DND-41 (cell line): Measurements from ENCODE around the gene TUBA1B.

Experiments
- CTCF ChIP-seq: IDR thresholded peaks from 2 replicates; pipeline ENCODE4 v1.5.1; 2012; ENCODE audit warnings: borderline replicate concordance, low read length, moderate library complexity, mild to moderate bottlenecking; ENCODE audit not compliant: poor library complexity, severe bottlenecking; ENCODE audit errors: extremely low read depth
- EZH2 ChIP-seq: IDR thresholded peaks from 3 replicates; pipeline ENCODE4 v1.6.1; 2012; ENCODE audit warnings: borderline replicate concordance, low read depth, mild to moderate bottlenecking, moderate library complexity, low read length, inconsistent platforms; ENCODE audit not compliant: severe bottlenecking

GRCh38 chr12:49097381-49097780, 33.8 kb downstream of the TUBA1B start:
- TF ChIP-seq CTCF (no peak), EZH2 (no peak)
